ENCODE data around the gene RAX2.

Gene RAX2

DNA sequence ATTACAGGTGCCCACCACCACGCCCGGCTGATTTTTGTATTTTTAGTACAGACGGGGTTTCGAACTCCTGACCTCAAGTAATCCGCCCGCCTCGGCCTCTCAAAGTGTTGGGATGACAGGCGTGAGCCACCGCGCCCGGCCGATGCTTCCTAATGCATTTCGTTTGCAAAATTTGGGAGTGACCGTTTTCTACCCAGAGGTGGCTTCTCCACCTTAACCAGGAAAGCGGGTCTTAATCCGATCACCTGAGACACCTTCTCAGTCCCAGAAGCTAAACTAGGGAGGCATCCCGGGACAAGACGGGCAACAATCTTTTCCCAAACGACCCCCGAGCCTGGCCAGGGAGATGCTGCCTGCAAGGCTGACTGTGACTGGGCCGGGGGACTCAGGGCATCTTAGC lies 29.0 kb upstream of the RAX2 start:
- DNase-seq: no peak

- no peak for DNase-seq
Observed at GRCh38 chr19:3798137-3798536, 26.1 kb upstream of the RAX2 start.

DNA sequence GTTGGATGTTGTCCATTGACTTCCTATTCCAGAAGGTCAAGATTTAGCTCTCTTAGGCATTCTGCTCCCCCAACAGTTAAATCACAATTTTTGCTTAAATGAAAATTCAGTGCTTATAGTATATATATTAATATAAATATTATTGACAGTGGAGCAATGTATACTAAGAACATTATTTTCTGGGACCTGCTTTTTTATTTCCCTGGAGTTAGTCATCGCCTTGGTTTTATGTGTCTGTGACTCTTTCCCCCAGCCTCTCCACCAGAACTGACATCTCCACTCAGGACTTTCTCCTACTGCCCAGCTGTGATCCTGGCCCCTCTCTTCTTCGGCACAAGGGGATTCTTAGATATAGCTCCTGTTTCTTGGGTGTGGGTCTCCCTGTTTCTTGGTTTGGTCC lies 24.3 kb upstream of the RAX2 start:
- DNase-seq: no peak

- DNase-seq: no peak
Observed at GRCh38 chr19:3793799-3794198, 21.8 kb upstream of the RAX2 start.

DNA sequence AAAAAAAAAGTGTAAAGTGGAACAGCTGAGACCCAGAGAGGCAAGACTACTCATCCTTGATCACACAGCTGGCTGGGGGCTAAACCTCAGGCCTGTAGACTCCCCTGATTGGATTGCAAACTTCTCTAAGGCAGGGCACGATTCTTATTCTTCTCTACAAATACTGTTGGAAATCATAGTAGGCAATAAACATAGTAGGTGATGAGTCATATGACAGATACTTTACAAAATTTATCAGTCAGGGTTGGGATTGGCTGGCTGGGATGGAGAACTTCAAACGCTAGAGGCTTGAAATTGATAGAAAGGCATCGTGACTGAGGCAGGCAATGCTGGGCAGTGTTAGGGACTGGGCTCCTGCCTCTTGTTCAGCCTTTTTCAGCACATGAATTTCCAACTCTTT lies 20.1 kb upstream of the RAX2 start:
- no peak for DNase-seq

DNA sequence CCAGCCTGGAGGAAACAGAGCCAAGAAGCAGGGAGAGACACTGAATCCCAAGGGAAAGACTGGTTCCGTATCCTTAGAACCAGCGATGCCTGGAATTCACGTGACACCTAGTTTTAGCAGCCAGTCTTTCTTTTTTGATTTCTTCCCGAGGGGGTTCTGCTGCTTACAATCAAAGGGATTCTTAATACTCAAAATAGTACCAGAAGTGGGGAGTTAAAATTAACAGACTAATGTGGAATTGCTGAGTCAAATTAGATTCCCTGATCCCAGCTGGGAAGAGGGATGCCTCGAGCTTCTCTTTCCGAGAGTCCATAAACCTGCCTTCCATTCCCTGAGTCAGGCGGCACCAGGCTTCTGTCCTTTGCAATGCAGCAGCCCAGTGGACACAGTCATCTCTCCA lies 18.9 kb upstream of the RAX2 start:
- no peak for DNase-seq

DNA sequence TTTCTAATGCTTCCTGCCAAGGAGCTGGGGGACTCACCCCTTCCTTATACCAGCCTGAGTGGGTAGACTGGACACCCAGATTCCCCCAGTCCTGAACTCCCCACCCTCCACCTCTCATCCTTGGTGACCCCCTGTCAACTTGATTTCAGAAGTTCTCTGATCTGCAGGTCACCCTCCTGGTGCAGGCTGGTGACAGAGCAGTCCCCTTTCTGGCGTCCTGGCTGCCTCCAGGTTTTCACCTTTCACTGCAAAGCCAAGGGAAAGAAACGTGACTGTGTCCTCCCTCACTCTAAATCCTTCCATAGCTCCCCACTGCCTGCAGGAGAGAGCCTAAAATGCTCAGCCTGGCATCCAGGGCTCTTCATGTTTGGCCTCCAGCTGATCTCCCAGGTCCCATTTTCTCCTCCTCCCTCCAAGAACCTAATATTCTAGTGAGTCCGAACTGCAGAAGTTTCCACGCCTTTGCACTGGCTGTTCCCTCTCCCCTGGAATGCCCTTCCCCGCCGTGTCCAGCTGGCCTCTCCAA lies 18.2 kb upstream of the RAX2 start:
- DNase-seq: no peak

- DNase-seq: peak; percentile 43
Observed at GRCh38 chr19:3788996-3789778, 17.2 kb upstream of the RAX2 start.

GRCh38 chr19:3785938-3786824 lies 14.2 kb upstream of the RAX2 start, which contains the start of gene MATK:
MATK (minus strand) TSS chr19:3786381; CDS start chr19:3785135, 1,246 bp downstream.
- peak; percentile 7 for DNase-seq

DNA sequence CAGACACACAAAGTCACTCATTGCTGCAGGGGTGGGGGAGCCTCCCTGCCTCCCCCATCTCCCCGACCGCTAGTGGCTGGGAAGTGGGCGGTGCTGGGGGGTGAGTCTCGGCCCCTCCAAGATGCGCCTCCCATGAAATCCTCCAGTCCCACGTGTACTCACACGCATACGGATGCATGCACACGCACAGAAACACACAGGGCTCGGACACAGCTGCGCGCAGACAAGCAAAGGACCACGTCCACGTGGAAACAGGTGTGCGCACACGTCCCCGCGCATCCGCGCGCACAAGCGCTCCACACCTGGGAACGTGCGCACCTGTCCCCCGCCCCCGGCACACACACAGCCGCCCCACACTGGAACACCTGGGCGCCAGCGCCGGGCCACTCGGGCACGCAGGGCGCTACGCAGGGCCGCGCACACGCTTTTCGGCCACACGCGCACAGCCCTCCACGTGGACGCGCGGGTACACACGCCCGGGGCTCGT lies 13.5 kb upstream of the RAX2 start:
- DNase-seq: peak; percentile 7

GRCh38 chr19:3784607-3785450 lies 12.8 kb upstream of the RAX2 start:
- no peak for DNase-seq

DNA sequence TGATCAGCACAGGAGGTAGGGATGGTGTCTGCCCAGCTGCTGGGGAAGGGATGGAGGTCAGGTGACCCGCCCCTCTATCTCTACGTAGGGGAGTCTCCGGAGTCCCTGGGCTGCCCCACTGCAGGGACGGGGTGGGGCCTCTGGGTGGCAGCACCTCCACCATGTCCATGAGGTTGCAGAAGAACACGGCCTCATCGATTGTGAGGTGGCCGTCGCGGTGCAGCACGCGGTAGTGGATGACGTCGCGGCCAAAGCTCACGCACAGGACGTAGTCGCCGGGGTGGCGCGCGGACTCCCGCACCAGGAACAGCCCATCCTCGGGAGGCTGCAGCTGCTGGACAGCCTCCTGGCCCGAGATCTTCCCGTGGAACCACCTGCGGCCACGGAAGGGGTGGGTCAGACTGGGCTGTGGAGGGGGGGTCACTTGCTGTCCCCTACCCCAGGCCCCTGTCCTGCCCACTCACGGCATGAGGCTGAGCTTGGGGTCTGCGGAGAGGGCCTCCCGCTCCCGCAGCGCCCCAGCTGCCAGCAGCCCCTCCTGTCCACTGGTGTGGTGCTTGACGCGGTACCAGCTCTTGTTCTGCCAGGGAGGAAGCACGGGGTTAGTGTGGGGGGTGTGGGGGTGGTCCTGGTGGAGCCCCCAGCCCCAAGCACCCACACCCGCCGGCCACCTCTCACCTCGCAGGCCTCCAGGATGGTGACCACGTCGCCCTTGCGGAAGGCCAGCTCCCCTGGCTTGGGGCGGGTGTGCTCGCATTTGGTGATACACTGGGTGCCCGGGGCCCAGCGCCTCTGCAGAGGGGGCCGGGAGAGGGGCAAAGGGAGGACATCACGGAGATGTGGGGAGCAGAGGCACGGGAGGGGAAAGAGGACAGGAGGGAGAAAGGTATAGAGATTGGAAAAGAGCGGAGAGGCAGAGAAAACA lies 11.9 kb upstream of the RAX2 start:
- DNase-seq: peak; percentile 47

DNA sequence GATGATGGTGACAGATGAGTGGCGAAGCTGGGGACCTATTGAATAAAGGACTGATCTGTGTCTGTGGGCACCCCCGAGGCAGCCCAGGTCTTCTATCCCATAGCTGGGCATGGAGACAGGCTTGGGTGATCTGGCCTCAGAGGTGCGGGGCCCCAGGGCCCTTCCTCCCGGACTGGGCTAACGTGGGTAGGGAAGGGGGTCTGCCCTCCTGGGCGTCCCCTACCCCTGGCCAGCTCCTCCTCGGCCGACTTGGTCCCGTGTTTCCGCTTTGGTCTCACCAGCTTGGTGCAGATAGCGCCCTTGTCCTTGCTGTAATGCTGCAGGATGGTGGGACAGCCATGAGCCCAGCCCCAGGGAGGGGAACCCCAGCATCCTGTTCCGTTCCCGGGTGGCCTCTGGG lies 10.9 kb upstream of the RAX2 start:
- DNase-seq: no peak

DNA sequence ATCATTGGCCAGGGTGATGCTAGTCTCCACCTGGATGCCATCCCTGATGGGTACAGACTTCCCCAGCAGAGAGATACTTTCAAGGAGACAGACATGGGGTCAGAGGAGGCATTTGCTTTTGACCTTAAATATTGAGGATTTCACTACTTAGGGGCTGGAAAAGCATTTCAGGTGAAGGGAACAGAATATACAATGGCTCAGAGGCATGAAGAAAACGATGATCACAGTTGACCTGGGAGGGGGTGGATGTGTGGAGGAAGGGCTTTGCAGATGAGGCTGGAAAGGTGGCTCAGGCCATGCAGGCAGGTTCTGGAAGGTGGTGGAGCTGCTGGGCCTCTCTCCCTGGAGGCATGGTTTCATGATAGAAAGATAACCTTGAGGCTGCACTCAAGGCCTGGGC lies 10.3 kb upstream of the RAX2 start:
- DNase-seq: no peak

GRCh38 chr19:3781603-3782002 lies 9.6 kb upstream of the RAX2 start:
- no peak for DNase-seq

- no peak for DNase-seq
Observed at GRCh38 chr19:3780786-3781304, 8.8 kb upstream of the RAX2 start.

DNA sequence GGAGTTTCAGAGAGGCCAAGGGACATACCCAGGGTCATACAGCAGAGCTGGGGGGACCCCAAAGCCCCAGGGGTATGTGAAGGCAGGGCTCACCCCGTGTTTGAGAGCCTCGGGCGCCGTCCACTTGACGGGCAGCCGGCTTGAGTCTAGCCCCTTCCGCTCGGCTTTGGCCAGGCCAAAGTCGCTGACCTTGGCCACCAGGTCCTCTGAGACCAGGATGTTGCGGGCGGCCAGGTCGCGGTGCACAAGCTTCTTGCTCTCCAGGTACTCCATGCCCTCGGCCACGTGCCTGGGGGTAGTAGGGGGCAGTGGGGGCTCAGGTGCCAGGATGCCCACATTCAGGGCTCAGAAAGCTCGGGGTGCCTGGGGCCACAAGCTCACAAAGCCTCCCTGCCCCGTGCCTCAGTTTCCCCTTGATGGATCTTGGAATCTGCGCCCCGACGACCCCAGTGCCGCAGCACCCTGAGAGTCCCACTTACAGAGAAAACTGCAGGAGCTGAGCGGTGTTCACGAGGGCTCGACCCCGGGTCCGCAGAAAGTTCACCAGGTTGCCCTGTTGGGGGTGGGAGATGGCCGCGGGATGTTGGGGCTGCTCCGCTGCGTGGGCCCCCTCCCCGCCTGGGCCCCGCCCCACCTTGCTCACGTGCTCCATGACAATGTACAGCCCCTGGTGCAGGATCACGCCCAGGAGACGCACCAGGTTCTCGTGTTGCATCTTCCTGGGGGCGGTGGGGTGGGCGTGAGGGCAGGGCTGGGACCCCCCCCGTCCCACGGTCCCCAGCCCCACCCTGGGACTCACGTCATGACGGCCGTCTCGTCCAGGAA lies 7.1 kb upstream of the RAX2 start:
- DNase-seq: no peak

DNA sequence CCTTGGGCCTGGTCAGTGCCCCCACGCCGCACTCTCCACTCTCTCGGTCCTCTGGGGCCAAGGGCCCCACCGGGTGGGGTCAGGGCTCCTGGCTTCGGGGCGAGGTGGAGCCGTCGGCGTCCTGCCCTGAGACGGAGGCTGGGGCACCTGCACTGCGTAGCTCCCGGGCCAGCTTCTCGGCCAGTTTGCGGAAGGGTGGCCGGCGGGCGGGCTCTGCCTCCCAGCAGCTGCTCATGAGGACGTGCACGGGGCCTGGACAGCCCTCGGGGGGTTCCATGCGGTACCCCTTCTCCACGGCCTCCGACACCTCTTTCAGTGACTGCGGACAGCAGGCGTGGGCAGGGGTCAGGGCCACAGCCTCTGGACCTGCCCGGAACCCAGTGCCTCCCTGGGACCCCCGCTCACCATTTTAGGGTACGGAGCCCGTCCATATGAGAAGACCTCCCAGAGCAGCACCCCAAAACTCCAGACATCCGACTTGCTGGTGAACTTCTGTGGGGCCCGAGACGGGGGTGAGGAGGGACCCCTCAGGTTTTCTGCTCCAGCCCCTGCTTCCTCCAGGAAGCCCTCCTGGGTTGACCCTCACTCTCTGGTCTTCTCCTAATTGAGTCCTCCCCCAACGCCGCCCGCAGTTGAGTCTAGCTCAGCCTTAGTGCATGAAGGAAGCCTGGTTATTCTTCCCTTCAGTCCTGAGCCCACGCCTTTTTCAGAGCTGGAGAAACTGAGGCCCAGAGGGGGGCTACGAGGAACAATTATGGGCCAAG lies 6.3 kb upstream of the RAX2 start:
- DNase-seq: no peak

GRCh38 chr19:3776479-3777040 lies 4.5 kb upstream of the RAX2 start:
- DNase-seq: no peak
